ENCODE data around the gene GSAP. TPM values are rescaled to one million over a fixed set of nuclear protein-coding genes. Genes with fewer than 3 reads are reported as not detected.

GSAP gene
- total RNA-seq, 1 donor from 2014 or later: 13.0 TPM

DNA sequence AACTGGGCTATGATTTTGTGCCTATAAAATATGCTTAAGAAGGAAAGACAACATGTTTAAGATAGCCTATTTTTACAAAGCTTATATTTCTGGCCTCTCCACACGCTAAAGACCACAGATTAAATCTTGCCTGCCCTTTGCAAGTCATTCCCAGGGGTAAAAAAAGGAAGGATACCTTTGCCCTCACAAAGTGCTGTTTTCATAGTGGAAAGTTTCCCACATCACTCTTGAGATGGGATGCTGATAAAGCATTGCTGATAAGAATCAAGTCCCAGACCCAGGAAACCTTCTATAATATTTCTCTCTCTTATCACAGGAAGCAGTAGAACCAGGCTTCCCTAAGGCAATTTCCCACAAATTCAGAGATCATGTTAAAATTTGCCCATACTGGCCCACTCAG is 56.5 kb downstream of the GSAP start:
- H3K27ac ChIP-seq: no peak overlapping the region

DNA sequence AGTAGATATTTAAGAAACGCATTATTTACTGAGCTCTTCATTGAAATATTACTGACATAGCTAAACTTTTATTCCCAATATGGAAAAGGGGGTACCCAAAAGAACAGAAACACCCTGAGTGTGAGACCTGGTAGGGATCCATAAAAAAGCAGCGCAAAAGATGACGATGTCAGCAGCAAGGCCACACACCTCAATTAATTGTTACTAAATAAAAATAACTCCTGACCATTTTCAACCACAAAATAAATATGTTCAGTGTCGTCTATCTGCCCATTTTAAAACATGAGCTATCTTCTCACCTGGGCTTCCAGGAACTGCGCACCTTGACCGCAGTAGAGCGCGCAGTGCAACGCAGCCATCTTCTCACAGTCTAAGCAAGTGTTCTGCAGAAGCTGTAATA is 61.2 kb downstream of the GSAP start:
- H3K9me3 ChIP-seq: no peaks in the 10 kb centered on the region
- no peaks in the 10 kb centered on the region for H3K4me1 ChIP-seq
- TF ChIP-seq POLR2AphosphoS5 (IDR thresholded peaks at IDR 0.05; ENCODE audit: insufficient read depth in 1 of 2, low read depth in 1 of 2) (no peak), POLR2A (IDR thresholded peaks at IDR 0.05) (no peak), CTCF (IDR thresholded peaks at IDR 0.05) (no peak)
- H3K27ac ChIP-seq: no peak overlapping the region
- intact Hi-C loops (cut with DNase I): no loop called here
- H3K4me3 ChIP-seq: no peak overlapping the region
- no peak for DNase-seq (ENCODE audit: extremely low spot score in 2 of 2)
- no peaks in the 10 kb centered on the region for H3K36me3 ChIP-seq
- no peaks in the 10 kb centered on the region for H3K27me3 ChIP-seq

More for the DNA sequence above, 56.5 kb downstream of the GSAP start:
- no peak for TF ChIP-seq CTCF (IDR thresholded peaks at IDR 0.05)
- no peak for TF ChIP-seq POLR2A (IDR thresholded peaks at IDR 0.05)
- no peak for TF ChIP-seq POLR2AphosphoS5 (IDR thresholded peaks at IDR 0.05; ENCODE audit: insufficient read depth in 1 of 2, low read depth in 1 of 2)
- Histone ChIP-seq H3K4me1 (no peaks in the 10 kb centered on the region), H3K36me3 (no peaks in the 10 kb centered on the region), H3K9me3 (no peaks in the 10 kb centered on the region), H3K4me3 (no peak overlapping the region), H3K27me3 (no peaks in the 10 kb centered on the region)
- DNase-seq (ENCODE audit: extremely low spot score in 2 of 2): no peak
- intact Hi-C loops (cut with DNase I): no loop called here

GRCh38 chr7:77354484-77354883 is 61.7 kb downstream of the GSAP start:
- no peaks in the 10 kb centered on the region for H3K36me3 ChIP-seq
- no peak overlapping the region for H3K27ac ChIP-seq
- no peak overlapping the region for H3K4me3 ChIP-seq
- TF ChIP-seq CTCF (IDR thresholded peaks at IDR 0.05): no peak
- TF ChIP-seq POLR2A (IDR thresholded peaks at IDR 0.05): no peak
- TF ChIP-seq POLR2AphosphoS5 (IDR thresholded peaks at IDR 0.05; ENCODE audit: insufficient read depth in 1 of 2, low read depth in 1 of 2): no peak
- no peaks in the 10 kb centered on the region for H3K4me1 ChIP-seq
- no peaks in the 10 kb centered on the region for H3K9me3 ChIP-seq
- H3K27me3 ChIP-seq: no peaks in the 10 kb centered on the region
- no peak for DNase-seq (ENCODE audit: extremely low spot score in 2 of 2)
- intact Hi-C loops (cut with DNase I): no loop called here

DNA sequence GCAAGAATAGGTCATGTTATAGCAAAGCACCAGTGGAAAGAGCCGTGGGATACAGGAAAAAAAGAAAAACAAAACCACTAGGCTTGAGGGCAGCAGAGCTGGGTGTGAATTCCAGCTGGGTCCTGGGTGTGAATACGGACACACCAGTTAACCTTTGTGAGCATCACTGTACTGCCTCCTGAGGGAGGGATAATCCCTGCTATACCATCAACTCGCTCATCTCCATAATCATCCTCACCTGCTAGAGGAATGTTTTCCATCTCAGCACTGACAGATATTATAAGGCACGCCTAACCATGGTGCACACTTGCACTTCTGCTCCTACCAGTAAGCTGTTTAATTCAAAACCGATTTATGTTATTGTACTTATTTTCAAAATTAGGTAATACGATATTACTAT is 62.2 kb downstream of the GSAP start:
- H3K9me3 ChIP-seq: no peaks in the 10 kb centered on the region
- no peak overlapping the region for H3K4me3 ChIP-seq
- intact Hi-C loops (cut with DNase I): no loop called here
- no peak overlapping the region for H3K27ac ChIP-seq
- TF ChIP-seq POLR2AphosphoS5 (IDR thresholded peaks at IDR 0.05; ENCODE audit: insufficient read depth in 1 of 2, low read depth in 1 of 2) (no peak), POLR2A (IDR thresholded peaks at IDR 0.05) (no peak), CTCF (IDR thresholded peaks at IDR 0.05) (no peak)
- H3K36me3 ChIP-seq: no peaks in the 10 kb centered on the region
- no peaks in the 10 kb centered on the region for H3K27me3 ChIP-seq
- DNase-seq (ENCODE audit: extremely low spot score in 2 of 2): no peak
- no peaks in the 10 kb centered on the region for H3K4me1 ChIP-seq

DNA sequence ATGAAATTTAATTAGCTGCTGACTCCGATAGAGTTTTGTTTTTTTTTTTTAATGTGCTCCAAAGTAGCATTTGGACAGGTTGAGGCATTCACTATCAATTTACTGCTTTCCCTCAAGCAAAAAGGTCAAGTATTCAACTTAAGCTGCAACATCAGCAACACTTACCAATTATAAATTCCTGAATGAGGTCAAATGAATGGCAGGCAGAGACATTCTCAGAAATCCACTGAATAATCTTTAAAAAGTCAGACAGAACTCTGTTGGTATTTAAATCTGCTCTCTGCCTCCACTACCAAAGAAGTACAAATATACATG is 62.8 kb downstream of the GSAP start:
- Histone ChIP-seq H3K4me3 (no peak overlapping the region), H3K4me1 (no peaks in the 10 kb centered on the region), H3K9me3 (no peaks in the 10 kb centered on the region), H3K27me3 (no peaks in the 10 kb centered on the region), H3K36me3 (no peaks in the 10 kb centered on the region), H3K27ac (no peak overlapping the region)
- TF ChIP-seq CTCF (IDR thresholded peaks at IDR 0.05) (no peak), POLR2AphosphoS5 (IDR thresholded peaks at IDR 0.05; ENCODE audit: insufficient read depth in 1 of 2, low read depth in 1 of 2) (no peak), POLR2A (IDR thresholded peaks at IDR 0.05) (no peak)
- DNase-seq (ENCODE audit: extremely low spot score in 2 of 2): no peak
- intact Hi-C loops (cut with DNase I): no loop called here
